KMS-11 (cell line): ENCODE measurements around the gene ARHGAP21.

ENCODE experiments used
- H2AFZ ChIP-seq: fragments of 200-600 bp; sonication (generic); 2 replicates; pipeline ENCODE4 v1.6.1; 2016; ENCODE audit warnings: antibody characterized with exemption, mixed run types, low read depth
- H3K27ac ChIP-seq: fragments of 200-600 bp; sonication (generic); 2 replicates; pipeline ENCODE4 v1.6.1; 2016; ENCODE audit warnings: mild to moderate bottlenecking, mixed run types
- H3K27me3 ChIP-seq: fragments of 200-600 bp; sonication (generic); 2 replicates; pipeline ENCODE4 v1.6.1; 2017; ENCODE audit warnings: mild to moderate bottlenecking, low read depth, mixed run types, moderate library complexity; ENCODE audit not compliant: insufficient read depth
- H3K36me3 ChIP-seq: fragments of 200-600 bp; sonication (generic); 2 replicates; pipeline ENCODE4 v1.6.1; 2017; ENCODE audit warnings: mild to moderate bottlenecking, mixed run types; ENCODE audit not compliant: insufficient read depth
- H3K4me1 ChIP-seq: fragments of 200-600 bp; sonication (generic); 2 replicates; pipeline ENCODE4 v1.6.1; 2016; ENCODE audit warnings: mild to moderate bottlenecking, low read depth, mixed run types; ENCODE audit not compliant: poor library complexity, severe bottlenecking
- H3K4me2 ChIP-seq: fragments of 200-600 bp; sonication (generic); 2 replicates; pipeline ENCODE4 v1.7.0; 2016; ENCODE audit warnings: mild to moderate bottlenecking, mixed run types
- H3K4me3 ChIP-seq: fragments of 200-600 bp; sonication (generic); IDR thresholded peaks from 2 replicates; pipeline ENCODE4 v1.6.1; 2017; ENCODE audit warnings: low read depth, low read length, mixed read lengths; ENCODE audit not compliant: insufficient read depth
- H3K79me2 ChIP-seq: fragments of 200-600 bp; sonication (generic); 2 replicates; pipeline ENCODE4 v1.6.1; 2016; ENCODE audit warnings: low read depth, mixed run types; ENCODE audit not compliant: insufficient read depth
- H3K9ac ChIP-seq: fragments of 200-600 bp; sonication (generic); 2 replicates; pipeline ENCODE4 v1.6.1; 2016; ENCODE audit warnings: mild to moderate bottlenecking, mixed run types
- H4K20me1 ChIP-seq: fragments of 200-600 bp; sonication (generic); 2 replicates; pipeline ENCODE4 v1.6.1; 2016; ENCODE audit warnings: mild to moderate bottlenecking, mixed run types; ENCODE audit not compliant: insufficient read depth
- TF ChIP-seq, protein P1 (sequence below): fragments of 200-600 bp; sonication (generic); conservative IDR thresholded peaks from 2 replicates; pipeline ENCODE4 v1.6.1; 2017; ENCODE audit warnings: low read depth, mild to moderate bottlenecking, antibody characterized with exemption, low read length, moderate library complexity, mixed read lengths

The ARHGAP21 gene

DNA sequence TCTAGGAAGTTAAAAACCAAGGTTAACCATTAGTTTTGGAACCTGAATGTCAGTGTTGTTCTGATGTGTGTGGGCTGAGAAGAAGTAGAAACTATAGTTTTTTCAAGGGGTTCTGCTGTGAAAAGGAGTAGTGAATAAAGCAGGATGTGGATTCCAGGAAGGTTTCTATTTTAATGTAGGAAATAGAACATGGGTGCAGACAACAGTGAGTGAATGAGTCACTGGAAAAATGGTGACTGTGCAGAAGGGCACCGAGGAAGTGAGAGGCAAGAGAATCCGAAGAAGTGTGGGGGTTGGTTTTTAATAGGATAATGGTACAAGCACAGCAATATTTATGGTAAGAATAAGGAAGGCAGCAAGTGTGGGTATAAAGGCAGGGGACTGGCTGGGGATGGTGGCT lies 120.4 kb downstream of the ARHGAP21 start:
- H3K27me3 ChIP-seq: no peaks in the 10 kb centered on the region
- no peak overlapping the region for H2AFZ ChIP-seq
- H3K36me3 ChIP-seq: no peaks in the 10 kb centered on the region
- TF ChIP-seq, protein P1, sequence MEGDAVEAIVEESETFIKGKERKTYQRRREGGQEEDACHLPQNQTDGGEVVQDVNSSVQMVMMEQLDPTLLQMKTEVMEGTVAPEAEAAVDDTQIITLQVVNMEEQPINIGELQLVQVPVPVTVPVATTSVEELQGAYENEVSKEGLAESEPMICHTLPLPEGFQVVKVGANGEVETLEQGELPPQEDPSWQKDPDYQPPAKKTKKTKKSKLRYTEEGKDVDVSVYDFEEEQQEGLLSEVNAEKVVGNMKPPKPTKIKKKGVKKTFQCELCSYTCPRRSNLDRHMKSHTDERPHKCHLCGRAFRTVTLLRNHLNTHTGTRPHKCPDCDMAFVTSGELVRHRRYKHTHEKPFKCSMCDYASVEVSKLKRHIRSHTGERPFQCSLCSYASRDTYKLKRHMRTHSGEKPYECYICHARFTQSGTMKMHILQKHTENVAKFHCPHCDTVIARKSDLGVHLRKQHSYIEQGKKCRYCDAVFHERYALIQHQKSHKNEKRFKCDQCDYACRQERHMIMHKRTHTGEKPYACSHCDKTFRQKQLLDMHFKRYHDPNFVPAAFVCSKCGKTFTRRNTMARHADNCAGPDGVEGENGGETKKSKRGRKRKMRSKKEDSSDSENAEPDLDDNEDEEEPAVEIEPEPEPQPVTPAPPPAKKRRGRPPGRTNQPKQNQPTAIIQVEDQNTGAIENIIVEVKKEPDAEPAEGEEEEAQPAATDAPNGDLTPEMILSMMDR: no peak
- no peak overlapping the region for H3K27ac ChIP-seq
- H3K4me1 ChIP-seq: no peaks in the 10 kb centered on the region
- H3K4me2 ChIP-seq: no peak overlapping the region
- H4K20me1 ChIP-seq: no peaks in the 10 kb centered on the region
- H3K79me2 ChIP-seq: no peaks in the 10 kb centered on the region
- no peak overlapping the region for H3K9ac ChIP-seq
- H3K4me3 ChIP-seq: no peak overlapping the region

DNA sequence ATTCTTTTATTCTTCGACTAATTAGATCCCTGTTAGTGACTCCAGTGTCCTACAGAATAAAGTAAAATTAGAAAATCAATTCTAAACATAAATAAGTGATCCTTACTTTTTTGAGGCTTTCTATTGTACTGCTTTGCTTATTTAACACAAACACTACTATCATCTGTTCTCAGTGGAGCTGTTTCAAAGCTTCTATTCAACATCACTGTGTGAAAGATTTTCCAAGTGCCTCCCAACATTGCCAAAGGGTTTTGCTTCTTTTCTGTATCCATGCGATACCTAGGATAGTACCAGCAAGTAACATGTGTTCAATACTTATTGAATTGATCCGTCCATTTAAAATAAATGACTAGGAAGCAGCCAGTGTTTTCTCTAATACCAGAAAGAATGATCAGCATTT lies 125.7 kb downstream of the ARHGAP21 start:
- Histone ChIP-seq H3K27me3 (no peaks in the 10 kb centered on the region), H3K36me3 (no peaks in the 10 kb centered on the region)
- TF ChIP-seq, protein P1: no peak

DNA sequence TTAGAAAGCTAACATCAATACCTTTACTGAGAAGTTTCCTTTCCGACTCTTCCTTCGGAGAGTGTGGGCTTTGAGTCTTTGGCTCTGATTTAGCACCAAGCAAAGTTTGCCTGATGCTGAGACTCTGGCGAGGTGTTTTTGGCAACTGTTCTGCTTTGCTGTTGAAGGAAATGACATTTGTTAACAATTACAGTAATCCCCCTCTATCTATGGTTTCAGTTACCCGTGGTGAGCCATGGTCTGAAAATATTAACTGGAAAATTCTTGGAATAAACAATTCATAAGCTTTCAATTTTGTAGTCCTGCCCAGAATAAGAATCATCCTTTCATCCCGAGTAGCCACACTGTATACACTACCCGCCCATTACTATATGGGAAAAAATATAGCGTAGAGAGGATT lies 126.3 kb downstream of the ARHGAP21 start:
- H2AFZ ChIP-seq: no peak overlapping the region
- H3K79me2 ChIP-seq: no peaks in the 10 kb centered on the region
- H3K27me3 ChIP-seq: no peaks in the 10 kb centered on the region
- no peak overlapping the region for H3K27ac ChIP-seq
- H3K4me1 ChIP-seq: no peaks in the 10 kb centered on the region
- no peak overlapping the region for H3K4me2 ChIP-seq
- H4K20me1 ChIP-seq: no peaks in the 10 kb centered on the region
- TF ChIP-seq, protein P1: no peak
- no peak overlapping the region for H3K9ac ChIP-seq
- no peak overlapping the region for H3K4me3 ChIP-seq
- H3K36me3 ChIP-seq: no peaks in the 10 kb centered on the region

More for the DNA sequence above, 125.7 kb downstream of the ARHGAP21 start:
- H3K4me2 ChIP-seq: no peak overlapping the region
- no peaks in the 10 kb centered on the region for H3K79me2 ChIP-seq
- H3K4me1 ChIP-seq: no peaks in the 10 kb centered on the region
- no peaks in the 10 kb centered on the region for H4K20me1 ChIP-seq
- H3K27ac ChIP-seq: no peak overlapping the region
- no peak overlapping the region for H3K4me3 ChIP-seq
- H3K9ac ChIP-seq: no peak overlapping the region
- no peak overlapping the region for H2AFZ ChIP-seq

DNA sequence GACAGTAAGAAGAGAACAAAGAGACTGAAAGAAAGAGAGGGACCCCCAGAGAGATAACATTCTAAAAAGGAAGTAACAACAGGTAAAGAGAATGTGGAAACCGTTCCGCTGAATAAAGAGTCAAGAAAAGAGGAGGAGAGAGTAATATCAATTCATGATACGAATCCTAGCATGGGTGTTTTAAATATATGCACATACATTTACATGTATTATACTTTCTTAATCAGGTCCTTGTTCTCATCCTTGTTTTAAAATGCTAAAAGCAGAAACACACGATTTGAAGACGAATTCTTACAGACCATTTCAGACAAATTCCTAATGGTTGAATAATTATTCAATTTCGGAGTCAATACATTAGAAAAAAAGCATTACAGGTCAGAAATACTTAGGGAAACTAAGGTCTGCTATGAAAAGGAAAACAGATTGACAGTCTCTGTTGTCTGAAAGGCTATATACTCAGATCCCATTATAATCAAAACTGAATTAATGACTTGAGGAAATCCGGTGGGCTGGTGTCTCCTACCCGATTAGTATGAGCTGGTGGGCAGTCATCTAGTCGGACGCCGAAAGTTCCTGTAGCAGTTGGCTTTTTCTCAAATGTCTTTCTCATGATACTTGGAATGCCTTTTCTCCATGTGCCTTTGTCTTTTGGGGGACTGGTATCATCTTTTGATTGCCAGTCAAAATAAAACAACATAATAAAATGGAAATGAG lies 127.3 kb downstream of the ARHGAP21 start:
- TF ChIP-seq, protein P1: no peak
- Histone ChIP-seq H3K79me2 (no peaks in the 10 kb centered on the region), H3K4me1 (no peaks in the 10 kb centered on the region), H3K27ac (no peak overlapping the region), H2AFZ (no peak overlapping the region), H3K27me3 (no peaks in the 10 kb centered on the region), H3K9ac (no peak overlapping the region), H3K4me2 (no peak overlapping the region), H3K36me3 (peaks cover under 1% of the 10 kb centered on the region; the same call in 1 of the 2 replicates), H4K20me1 (no peaks in the 10 kb centered on the region), H3K4me3 (no peak overlapping the region)
